DND-41 (cell line): ENCODE results near the gene MED12L.

Experiments used
- EZH2 ChIP-seq: IDR thresholded peaks from 3 replicates; pipeline ENCODE4 v1.6.1; 2012; ENCODE audit warnings: borderline replicate concordance, low read depth, mild to moderate bottlenecking, moderate library complexity, low read length, inconsistent platforms; ENCODE audit not compliant: severe bottlenecking
- TF ChIP-seq, protein P1 (sequence below): IDR thresholded peaks from 2 replicates; pipeline ENCODE4 v1.5.1; 2012; ENCODE audit warnings: borderline replicate concordance, low read length, moderate library complexity, mild to moderate bottlenecking; ENCODE audit not compliant: poor library complexity, severe bottlenecking; ENCODE audit errors: extremely low read depth

DNA sequence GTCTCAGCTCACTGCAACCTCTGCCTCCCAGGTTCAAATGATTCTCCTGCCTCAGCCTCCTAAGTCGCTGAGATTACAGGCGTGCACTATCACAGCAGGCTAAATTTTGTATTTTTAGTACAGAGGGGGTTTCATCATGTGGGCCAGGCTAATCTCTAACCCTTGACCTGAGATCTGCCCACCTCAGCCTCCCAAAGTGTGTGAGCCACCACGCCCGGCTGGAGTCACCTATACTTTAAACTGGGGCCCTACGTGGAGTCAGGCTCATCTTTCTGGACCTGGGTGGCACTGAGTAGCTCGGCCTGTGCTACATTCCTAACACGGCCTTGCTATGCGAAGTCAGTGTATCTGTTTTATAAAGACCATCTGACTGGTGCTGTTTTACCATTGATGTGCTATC is 111.8 kb downstream of the MED12L start:
- TF ChIP-seq, protein P1, sequence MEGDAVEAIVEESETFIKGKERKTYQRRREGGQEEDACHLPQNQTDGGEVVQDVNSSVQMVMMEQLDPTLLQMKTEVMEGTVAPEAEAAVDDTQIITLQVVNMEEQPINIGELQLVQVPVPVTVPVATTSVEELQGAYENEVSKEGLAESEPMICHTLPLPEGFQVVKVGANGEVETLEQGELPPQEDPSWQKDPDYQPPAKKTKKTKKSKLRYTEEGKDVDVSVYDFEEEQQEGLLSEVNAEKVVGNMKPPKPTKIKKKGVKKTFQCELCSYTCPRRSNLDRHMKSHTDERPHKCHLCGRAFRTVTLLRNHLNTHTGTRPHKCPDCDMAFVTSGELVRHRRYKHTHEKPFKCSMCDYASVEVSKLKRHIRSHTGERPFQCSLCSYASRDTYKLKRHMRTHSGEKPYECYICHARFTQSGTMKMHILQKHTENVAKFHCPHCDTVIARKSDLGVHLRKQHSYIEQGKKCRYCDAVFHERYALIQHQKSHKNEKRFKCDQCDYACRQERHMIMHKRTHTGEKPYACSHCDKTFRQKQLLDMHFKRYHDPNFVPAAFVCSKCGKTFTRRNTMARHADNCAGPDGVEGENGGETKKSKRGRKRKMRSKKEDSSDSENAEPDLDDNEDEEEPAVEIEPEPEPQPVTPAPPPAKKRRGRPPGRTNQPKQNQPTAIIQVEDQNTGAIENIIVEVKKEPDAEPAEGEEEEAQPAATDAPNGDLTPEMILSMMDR: no peak
- no peak for TF ChIP-seq EZH2
